ENCODE data around the gene STRAP.

The STRAP gene

GRCh38 chr12:15882118-15882971 is at the start of gene STRAP:
STRAP (plus strand) TSS chr12:15882387; CDS start chr12:15882708, 321 bp downstream.
- H3K4me3 ChIP-seq (ENCODE audit: low read depth, low read length), result peak within 1 kb of the TSS; percentile 97
- TF ChIP-seq CTCF (IDR thresholded peaks at IDR 0.05; ENCODE audit: low read depth, low read length, missing control alignments), result no peak
- in situ Hi-C loops (cut with HindIII; ENCODE audit: low sequenced_read_pairs), result no loop called here
- DNase-seq (ENCODE audit: low read depth), result peak; percentile 94

- H3K4me3 ChIP-seq (ENCODE audit: low read depth, low read length), result no peak overlapping the region
- in situ Hi-C loops (cut with HindIII; ENCODE audit: low sequenced_read_pairs), result no loop called here
- TF ChIP-seq CTCF (IDR thresholded peaks at IDR 0.05; ENCODE audit: low read depth, low read length, missing control alignments), result no peak
- no peak for DNase-seq (ENCODE audit: low read depth)
These were observed 47.6 kb upstream of the STRAP start for GRCh38 chr12:15834575-15834974.

- H3K4me3 ChIP-seq (ENCODE audit: low read depth, low read length), result no peak overlapping the region
- no peak for TF ChIP-seq CTCF (IDR thresholded peaks at IDR 0.05; ENCODE audit: low read depth, low read length, missing control alignments)
- in situ Hi-C loops (cut with HindIII; ENCODE audit: low sequenced_read_pairs), result no loop called here
- peak; percentile 88 for DNase-seq (ENCODE audit: low read depth)
These were observed 44.9 kb upstream of the STRAP start for GRCh38 chr12:15837141-15837790.

GRCh38 chr12:15839041-15839440 is 43.1 kb upstream of the STRAP start:
- no peak overlapping the region for H3K4me3 ChIP-seq (ENCODE audit: low read depth, low read length)
- in situ Hi-C loops (cut with HindIII; ENCODE audit: low sequenced_read_pairs), result no loop called here
- no peak for DNase-seq (ENCODE audit: low read depth)
- no peak for TF ChIP-seq CTCF (IDR thresholded peaks at IDR 0.05; ENCODE audit: low read depth, low read length, missing control alignments)

- no peak for DNase-seq (ENCODE audit: low read depth)
- H3K4me3 ChIP-seq (ENCODE audit: low read depth, low read length), result no peak overlapping the region
- in situ Hi-C loops (cut with HindIII; ENCODE audit: low sequenced_read_pairs), result no loop called here
- no peak for TF ChIP-seq CTCF (IDR thresholded peaks at IDR 0.05; ENCODE audit: low read depth, low read length, missing control alignments)
These were observed 42.5 kb upstream of the STRAP start for GRCh38 chr12:15839682-15840081.

GRCh38 chr12:15842108-15842507 is 40.1 kb upstream of the STRAP start:
- DNase-seq (ENCODE audit: low read depth), result peak; percentile 34
- H3K4me3 ChIP-seq (ENCODE audit: low read depth, low read length), result no peak overlapping the region
- no peak for TF ChIP-seq CTCF (IDR thresholded peaks at IDR 0.05; ENCODE audit: low read depth, low read length, missing control alignments)
- in situ Hi-C loops (cut with HindIII; ENCODE audit: low sequenced_read_pairs), result no loop called here

Measured in astrocyte of the cerebellum (primary cell).